Stimulated activated CD4-positive, alpha-beta T cell treated with anti-CD3 and anti-CD28 coated beads, Interleukin-1b, Interleukin-23, amount 100 ng/mL, for 48 hours (primary cell): ENCODE data around the gene RIOK2.
"Not testable (repeated sequence)": the region's sequence is repeated elsewhere in the genome, so short reads cannot be mapped to it uniquely, and the experiment has no call there.

Source experiments
- DNase-seq: peaks from one replicate; pipeline ENCODE4 v3.0.0-alpha.2; 2020

Gene RIOK2

DNA sequence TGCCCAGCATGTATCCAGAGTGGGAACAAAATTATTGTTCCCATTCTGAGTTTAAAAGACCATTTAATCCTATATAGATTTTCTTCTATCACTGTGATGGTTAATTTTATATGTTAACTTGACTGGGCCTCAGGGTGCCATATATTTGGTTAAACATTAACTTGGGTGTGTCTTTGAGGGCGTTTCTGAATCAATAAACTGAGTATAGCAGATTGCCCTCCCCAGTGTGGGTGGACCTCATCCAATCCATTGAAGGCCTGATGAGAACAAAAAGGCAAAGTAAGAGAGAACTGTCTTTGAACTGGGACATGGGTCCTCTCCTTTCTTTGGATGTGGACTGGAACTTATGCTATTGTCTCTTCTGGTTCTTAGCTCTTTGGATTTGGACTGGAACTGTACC is 17.3 kb downstream of the RIOK2 start:
- no peak for DNase-seq

- no peak for DNase-seq
These were observed 18.2 kb downstream of the RIOK2 start for GRCh38 chr5:97164846-97165245.

DNA sequence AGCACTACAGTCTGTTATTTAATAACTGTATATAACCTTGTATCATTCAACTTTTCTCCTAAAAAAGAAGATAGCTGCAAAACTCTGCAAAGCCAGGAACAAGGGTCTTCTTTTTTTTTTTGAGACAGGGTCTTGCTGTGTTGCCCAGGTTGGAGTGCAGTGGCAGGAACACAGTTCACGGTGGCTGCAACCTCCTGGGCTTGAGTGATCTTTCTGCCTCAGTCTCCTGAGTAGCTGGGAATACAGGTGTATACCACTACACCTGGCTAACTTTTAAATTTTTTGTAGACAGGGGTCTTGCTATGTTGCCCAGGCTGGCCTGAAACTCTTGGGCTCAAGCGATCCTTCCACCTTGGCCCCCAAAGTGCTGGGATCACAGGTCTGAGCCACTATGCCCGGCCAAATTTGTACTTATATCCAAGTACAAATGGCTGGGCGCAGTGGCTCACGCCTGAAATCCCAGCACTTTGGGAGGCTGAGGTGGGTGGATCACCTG is 19.2 kb downstream of the RIOK2 start:
- DNase-seq, result no peak

DNA sequence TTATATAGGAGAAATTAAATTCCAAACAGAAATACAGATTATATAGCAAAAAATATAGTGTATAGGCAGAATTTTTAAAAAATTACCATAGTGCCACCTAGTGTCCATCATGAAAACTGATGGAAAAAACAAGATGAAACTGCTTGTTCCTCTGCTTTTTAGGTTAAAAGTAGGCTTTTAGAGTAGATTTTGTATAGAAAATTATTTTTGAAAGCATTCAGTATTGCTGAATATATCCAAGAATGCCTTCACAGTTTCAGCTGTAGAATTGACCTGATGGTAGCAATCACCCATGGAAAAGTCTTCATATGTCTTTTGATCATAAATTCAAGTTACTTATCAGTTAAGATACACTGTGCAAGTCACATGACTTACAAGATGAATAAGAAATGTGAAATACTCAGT is 19.7 kb downstream of the RIOK2 start:
- DNase-seq, result no peak

DNA sequence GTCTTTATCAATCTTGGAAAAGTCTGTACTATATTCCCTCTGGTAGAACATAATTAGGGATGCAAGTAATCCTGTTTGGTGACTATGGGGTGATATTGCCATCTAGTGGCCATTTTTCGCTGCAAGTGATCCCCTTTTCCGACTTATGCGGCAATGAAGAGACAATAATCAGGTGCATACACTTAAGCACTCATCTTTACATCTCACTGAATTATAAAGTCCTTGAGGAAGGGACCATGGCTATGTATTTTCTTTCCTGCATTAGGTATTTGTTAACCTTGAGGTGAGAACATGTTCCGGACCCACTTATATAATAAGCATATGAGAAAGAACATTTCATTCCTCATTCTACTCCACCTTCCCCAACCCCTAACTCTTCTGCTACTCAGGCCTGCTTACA is 21.0 kb downstream of the RIOK2 start:
- peak; percentile 20 for DNase-seq

- DNase-seq, result no peak
These were observed 25.4 kb downstream of the RIOK2 start for GRCh38 chr5:97157689-97158088.

- no peak for DNase-seq
These were observed 31.7 kb downstream of the RIOK2 start for GRCh38 chr5:97151370-97151769.

GRCh38 chr5:97150401-97150800 is 32.6 kb downstream of the RIOK2 start:
- DNase-seq, result no peak

- no peak for DNase-seq
These were observed 33.3 kb downstream of the RIOK2 start for GRCh38 chr5:97149709-97150108.

DNA sequence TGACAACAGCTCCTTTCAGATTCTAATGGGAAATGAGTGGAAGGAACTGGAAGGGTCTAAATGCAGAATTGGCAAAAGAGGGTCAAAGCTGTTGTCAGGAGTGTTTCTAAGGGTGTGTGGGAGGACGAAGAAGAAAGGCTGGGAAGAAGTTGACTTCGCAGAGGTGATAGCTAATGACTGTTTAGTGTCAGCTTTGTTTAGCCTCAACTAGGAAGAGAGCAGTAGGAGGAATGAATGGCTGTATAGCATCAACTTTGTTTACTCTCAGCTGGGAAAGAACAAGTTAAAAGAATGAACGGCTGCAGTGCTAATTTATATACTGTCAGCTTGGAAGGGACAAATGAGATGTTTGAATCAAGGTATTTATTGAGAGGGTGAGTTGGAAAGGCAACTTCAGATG is 34.8 kb downstream of the RIOK2 start:
- DNase-seq, result no peak

GRCh38 chr5:97143704-97144103 is 39.3 kb downstream of the RIOK2 start:
- DNase-seq, result no peak

DNA sequence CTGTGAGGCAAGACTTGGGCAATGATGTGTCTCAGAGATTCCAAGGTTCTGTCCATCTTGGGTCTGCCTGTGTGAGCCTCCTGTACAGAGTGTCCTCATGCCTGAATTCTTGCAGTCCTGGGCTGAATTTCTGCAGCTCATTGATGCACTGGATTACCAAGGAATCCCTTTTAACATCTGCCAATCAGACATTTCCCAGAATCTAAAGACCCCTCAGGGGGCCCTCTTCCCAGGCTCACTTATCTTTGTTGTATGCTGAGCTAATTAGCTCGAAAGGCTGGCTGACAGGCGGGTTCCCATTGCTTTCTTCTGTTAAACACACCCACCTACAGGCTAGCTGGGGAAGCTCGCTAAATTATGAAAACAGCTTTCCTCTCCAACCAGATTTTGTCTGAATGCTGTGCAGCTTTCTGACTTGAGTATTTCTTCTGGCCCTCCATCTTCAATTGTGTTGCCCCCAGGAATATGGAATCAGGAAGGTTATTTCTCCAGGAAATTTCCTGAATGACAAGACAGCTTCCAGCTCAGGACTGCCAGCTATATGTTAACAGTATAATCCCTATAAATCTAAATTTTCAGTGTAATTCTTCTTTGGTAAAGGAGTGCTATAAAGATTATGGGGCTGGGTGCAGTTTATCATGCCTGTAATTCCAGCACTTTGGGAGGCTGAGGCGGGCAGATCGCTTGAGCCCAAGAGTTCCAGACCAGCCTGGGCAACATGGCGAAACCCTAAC is 40.4 kb downstream of the RIOK2 start, which contains the start of gene LIX1:
Gene LIX1 (minus strand): TSS at position 91 of the 734 bp plus-strand sequence. CDS start 35 bp downstream, at position 56.
- peak; percentile 7 for DNase-seq

- no peak for DNase-seq
These were observed 41.5 kb downstream of the RIOK2 start for GRCh38 chr5:97141539-97141938.

DNA sequence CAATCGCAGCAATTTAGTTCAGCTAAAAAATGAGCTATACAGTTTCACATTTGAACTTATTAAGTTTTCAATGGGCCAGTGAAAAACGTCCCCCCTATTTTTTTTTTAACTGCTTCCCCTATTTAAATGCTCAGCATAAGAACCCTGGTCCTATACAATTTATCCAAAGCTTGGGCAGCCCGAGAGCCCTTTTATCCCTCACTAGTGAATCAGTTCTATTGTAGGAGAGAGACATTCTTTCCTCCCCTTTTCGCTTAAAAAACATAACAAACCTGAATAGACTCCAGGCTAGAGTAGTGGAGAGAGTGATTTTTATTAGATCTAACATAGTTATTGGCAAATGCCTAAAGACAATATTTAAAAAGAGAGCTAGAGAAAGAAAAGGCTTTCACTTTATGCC is 42.0 kb downstream of the RIOK2 start:
- DNase-seq, result no peak

- not testable (repeated sequence) for DNase-seq
These were observed 42.8 kb downstream of the RIOK2 start for GRCh38 chr5:97140250-97140649.

DNA sequence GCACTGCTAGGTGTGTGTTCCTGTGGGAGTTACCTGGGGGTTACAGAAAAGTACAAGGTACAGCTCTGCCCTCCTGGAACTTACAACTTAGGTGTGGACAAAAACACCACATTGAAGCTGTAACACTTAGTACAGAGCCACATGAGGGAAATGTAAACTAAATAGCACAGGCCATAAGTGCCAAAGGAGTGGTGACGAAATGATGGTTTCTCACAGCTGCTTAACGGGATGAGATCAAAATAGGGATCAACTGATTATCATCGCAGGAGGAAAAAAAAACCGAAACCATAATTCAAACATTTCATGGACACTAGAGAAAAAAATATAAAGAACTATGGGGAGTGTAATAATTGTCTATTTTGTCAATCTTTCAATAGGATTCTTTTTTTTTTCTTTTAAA is 46.6 kb downstream of the RIOK2 start:
- no peak for DNase-seq

- peak; percentile 30 for DNase-seq
These were observed 47.2 kb downstream of the RIOK2 start for GRCh38 chr5:97135868-97136267.

DNA sequence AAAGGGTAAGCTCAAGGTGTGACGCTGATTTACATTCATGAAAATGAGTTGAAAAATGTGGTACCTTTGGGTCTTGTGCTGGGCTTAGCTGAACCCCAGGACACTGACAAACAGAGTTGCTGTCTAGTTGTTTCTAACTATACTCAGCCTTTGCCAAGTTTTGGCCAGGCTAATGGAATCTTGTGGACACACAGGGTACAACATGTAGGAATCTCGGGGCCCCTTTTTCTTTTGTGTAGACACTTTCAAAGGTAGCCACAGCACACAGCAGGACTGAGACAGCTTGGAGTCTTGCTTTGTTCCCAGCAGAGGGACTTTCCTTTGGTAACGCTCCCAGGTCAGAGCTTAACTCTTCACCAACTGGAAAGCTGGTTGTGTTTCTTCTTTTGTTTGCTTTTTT is 48.4 kb downstream of the RIOK2 start:
- no peak for DNase-seq

DNA sequence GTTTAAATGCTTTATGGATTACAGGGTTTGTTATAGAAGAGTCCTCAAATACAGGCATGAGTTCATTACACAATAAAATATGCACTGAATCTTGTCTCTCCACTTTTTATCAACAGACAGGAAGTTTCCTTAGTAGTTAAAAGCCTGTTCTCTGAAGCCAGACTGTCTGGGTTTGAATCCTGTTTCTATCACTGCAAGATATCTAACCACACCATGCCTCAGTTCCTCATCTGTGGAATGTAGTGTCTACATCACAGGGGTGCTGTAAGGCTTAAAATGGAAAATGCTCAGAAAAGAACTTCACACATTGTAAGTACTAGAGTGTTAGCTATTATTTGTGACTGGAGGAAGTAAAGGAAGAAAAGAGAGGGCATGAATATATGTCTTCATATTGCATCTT is 49.9 kb downstream of the RIOK2 start:
- no peak for DNase-seq

DNA sequence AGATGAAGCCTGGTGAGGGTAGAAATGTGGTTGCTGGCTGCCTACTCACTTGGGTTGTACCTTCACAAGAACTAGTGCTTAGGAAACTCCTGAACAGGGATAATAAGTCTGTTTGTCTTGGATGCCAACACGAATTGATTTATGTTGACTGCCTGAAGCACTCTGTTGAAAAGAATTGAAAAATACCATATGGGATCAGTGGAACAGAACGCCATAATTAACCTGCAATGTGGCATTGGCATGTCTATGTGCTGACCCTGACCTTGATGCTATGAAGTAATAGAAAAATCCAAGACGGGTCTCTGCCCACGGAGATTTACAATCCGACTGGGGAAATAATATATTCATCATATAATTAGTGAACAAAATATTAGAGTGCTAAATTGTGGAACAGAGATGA is 51.1 kb downstream of the RIOK2 start:
- no peak for DNase-seq

- no peak for DNase-seq
These were observed 51.8 kb downstream of the RIOK2 start for GRCh38 chr5:97131139-97131710.

DNA sequence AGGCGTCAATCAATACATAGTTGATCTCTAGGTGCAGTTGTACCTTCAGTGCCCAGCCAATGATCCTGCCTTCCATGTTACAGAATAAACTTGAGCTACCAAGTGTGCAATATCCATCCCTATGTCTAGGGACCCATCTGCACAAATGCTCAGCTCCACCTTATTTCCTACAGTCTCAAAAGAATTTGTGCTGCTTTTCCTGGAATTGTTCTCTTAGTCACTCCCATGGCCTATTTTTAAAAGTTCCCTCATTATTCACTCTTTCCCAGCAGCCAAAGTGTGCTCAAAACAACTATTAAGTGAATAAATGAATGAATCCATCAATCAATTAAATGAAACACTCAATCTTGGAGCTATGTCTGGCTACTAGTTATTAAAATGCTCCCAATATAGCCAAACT is 55.3 kb downstream of the RIOK2 start:
- no peak for DNase-seq

DNA sequence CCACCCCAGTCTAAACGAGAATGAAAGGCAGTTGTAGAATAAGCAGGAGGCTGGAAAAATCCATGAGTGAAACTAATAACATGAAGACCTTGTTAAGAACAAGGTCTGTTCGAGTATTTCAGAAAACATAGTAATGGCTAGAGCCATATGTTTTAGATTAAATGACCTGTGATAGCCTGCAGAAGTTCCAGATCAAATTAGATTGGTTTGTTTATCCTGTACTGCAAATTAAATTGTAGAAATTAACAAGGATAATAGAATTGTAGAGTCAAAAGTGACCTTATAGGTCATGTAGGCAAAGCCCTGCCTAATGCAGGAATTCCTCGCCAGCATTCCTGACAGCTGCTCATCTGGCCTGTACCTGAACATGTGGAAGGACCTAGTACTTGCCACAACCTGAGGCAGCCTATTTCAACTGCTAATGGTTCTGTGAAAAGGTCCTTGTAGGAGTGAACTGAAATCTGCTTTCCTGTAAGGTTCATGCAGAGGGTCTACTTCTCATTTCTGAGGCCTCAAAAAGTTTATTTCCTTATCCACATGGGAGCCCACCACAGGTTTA is 57.8 kb downstream of the RIOK2 start:
- DNase-seq, result no peak

- no peak for DNase-seq
These were observed 58.7 kb downstream of the RIOK2 start for GRCh38 chr5:97124335-97124734.
